Endothelial cell of umbilical vein (primary cell): ENCODE measurements around the gene PDE10A. TPM values are rescaled to one million over a fixed set of nuclear protein-coding genes. Genes with fewer than 3 reads are reported as not detected.

Source experiments
- BruUV-seq: library from RNA; stranded (reverse); fragments of 400-500 nt; replicated peaks from 2 replicates; lab custom pipeline; 2021; lab: Mats Ljungman, UMichigan
- CTCF ChIA-PET: fragments of 300-600, 350-600 bp; sonication (Branson Sonifier 250); formaldehyde crosslinking; loops from one replicate; lab custom pipeline; 2021; ENCODE audit warnings: antibody characterized with exemption, inconsistent platforms; lab: Charles Lee
- POLR2A ChIA-PET: fragments of 300-600, 350-600 bp; sonication (Branson Sonifier 250); formaldehyde crosslinking; loops from one replicate; lab custom pipeline; 2021; ENCODE audit warnings: antibody characterized with exemption, inconsistent platforms; lab: Charles Lee
- DNase-seq: peaks from one replicate; pipeline ENCODE4 v3.0.0-alpha.2; 2011; ENCODE audit warnings: low read depth, low spot score
- FAIRE-seq: peaks from 2 replicates; lab custom pipeline; 2011; peaks lifted over from hg19 to GRCh38; lab: Jason Lieb, UNC
- H2AFZ ChIP-seq: 2 replicates; pipeline ENCODE4 v1.6.0; 2012; ENCODE audit warnings: low read depth, low read length, control low read depth, inconsistent platforms
- H3K27ac ChIP-seq: 2 replicates; pipeline ENCODE4 v1.5.1; 2011; ENCODE audit warnings: low read depth, mild to moderate bottlenecking, control low read depth, low read length, moderate library complexity; ENCODE audit not compliant: insufficient read depth
- H3K27me3 ChIP-seq, 2 experiments: 2 replicates each; pipeline versions ENCODE4 v1.6.0 to v1.6.1; 2011; ENCODE audit warnings: low read length in 2 of 2, mixed read lengths in 1 of 2; ENCODE audit not compliant: control insufficient read depth in 2 of 2, insufficient read depth in 2 of 2
- H3K36me3 ChIP-seq, 2 experiments: 2 replicates in 1 of 2; 3 replicates in 1 of 2; pipeline ENCODE4 v1.5.1; 2011; ENCODE audit warnings: low read length in 2 of 2, mild to moderate bottlenecking in 1 of 2, moderate library complexity in 1 of 2; ENCODE audit not compliant: control insufficient read depth in 2 of 2, insufficient read depth in 2 of 2; ENCODE audit errors: extremely low read depth in 1 of 2
- H3K4me1 ChIP-seq: 3 replicates; pipeline ENCODE4 v1.5.1; 2011; ENCODE audit warnings: mild to moderate bottlenecking, low read length; ENCODE audit not compliant: control insufficient read depth, insufficient read depth; ENCODE audit errors: extremely low read depth
- H3K4me2 ChIP-seq: 2 replicates; pipeline ENCODE4 v1.6.1; 2011; ENCODE audit warnings: low read length, control low read depth, mixed read lengths; ENCODE audit not compliant: insufficient read depth
- H3K4me3 ChIP-seq, 3 experiments: fragments of 200-600 bp in 1 of 3; sonication (generic), shearing (Covaris generic) in 1 of 3; replicated peaks in 1 of 3; 2 replicates each; pipeline ENCODE4 v1.5.1; 2011 to 2016; ENCODE audit warnings: control low read depth in 3 of 3, low read length in 3 of 3, mild to moderate bottlenecking in 2 of 3, inconsistent platforms in 1 of 3, low read depth in 1 of 3, moderate library complexity in 1 of 3; ENCODE audit not compliant: insufficient read depth in 1 of 3
- H3K79me2 ChIP-seq: 2 replicates; pipeline ENCODE4 v1.6.0; 2012; ENCODE audit warnings: low read length, inconsistent platforms; ENCODE audit not compliant: control insufficient read depth, insufficient read depth
- H3K9ac ChIP-seq: replicated peaks from 2 replicates; pipeline ENCODE3; 2011; ENCODE audit warnings: low read length, control low read depth; ENCODE audit not compliant: insufficient read depth; ENCODE audit errors: extremely low read depth
- H3K9me1 ChIP-seq: replicated peaks from 3 replicates; pipeline ENCODE4 v1.6.0; 2011; ENCODE audit warnings: mild to moderate bottlenecking, low read length; ENCODE audit not compliant: control insufficient read depth, insufficient read depth; ENCODE audit errors: extremely low read depth
- H3K9me3 ChIP-seq: replicated peaks from 2 replicates; pipeline ENCODE4 v1.5.1; 2012; ENCODE audit warnings: low read length, inconsistent platforms; ENCODE audit not compliant: control insufficient read depth, insufficient read depth
- H4K20me1 ChIP-seq: replicated peaks from 2 replicates; pipeline ENCODE3; 2011; ENCODE audit warnings: mild to moderate bottlenecking, low read length; ENCODE audit not compliant: control insufficient read depth, insufficient read depth; ENCODE audit errors: extremely low read depth
- EZH2 ChIP-seq: IDR thresholded peaks from 2 replicates; pipeline ENCODE4 v1.6.1; 2012; ENCODE audit warnings: borderline replicate concordance, low read depth, mild to moderate bottlenecking, moderate library complexity, low read length, inconsistent platforms; ENCODE audit not compliant: severe bottlenecking
- FOS ChIP-seq: IDR thresholded peaks from 2 replicates; pipeline ENCODE4 v1.6.1; 2011; ENCODE audit warnings: mild to moderate bottlenecking, low read length, moderate library complexity, borderline replicate concordance; ENCODE audit not compliant: insufficient read depth
- GATA2 ChIP-seq: IDR thresholded peaks from 2 replicates; pipeline ENCODE4 v1.7.0; 2011; ENCODE audit warnings: low read depth, mild to moderate bottlenecking, moderate library complexity, mixed read lengths, low read length; ENCODE audit not compliant: insufficient read length, insufficient read depth
- JUN ChIP-seq: IDR thresholded peaks from 2 replicates; pipeline ENCODE4 v1.6.1; 2011; ENCODE audit warnings: borderline replicate concordance, low read depth; ENCODE audit not compliant: insufficient read length, insufficient read depth
- MYC ChIP-seq: IDR thresholded peaks from one replicate; pipeline ENCODE4 v1.6.1; 2011; ENCODE audit warnings: mild to moderate bottlenecking, low read depth, low read length
- POLR2A ChIP-seq: IDR thresholded peaks from 2 replicates; pipeline ENCODE4 v1.6.1; 2012; ENCODE audit warnings: low read depth, mild to moderate bottlenecking, control low read depth, low read length
- POLR2AphosphoS5 ChIP-seq: IDR thresholded peaks from 2 replicates; pipeline ENCODE4 v1.6.1; 2012; ENCODE audit warnings: low read depth, mild to moderate bottlenecking, control low read depth, low read length, moderate library complexity; ENCODE audit not compliant: insufficient read depth
- dilution Hi-C: fragments of 300-500 bp; cut with MboI; formaldehyde crosslinking; loops from one replicate; pipeline ENCODE4 v1.15.0; 2019; ENCODE audit warnings: low sequenced_read_pairs; ENCODE audit not compliant: extremely low pct_ligation_motif_present
- intact Hi-C: fragments of 100-400 bp; cut with micrococcal nuclease; formaldehyde crosslinking; loops from one replicate; pipeline ENCODE4 v1.10.0; 2022
- polyA plus RNA-seq, 4 experiments: library from polyadenylated mRNA; depleted of rRNA in 3 of 4; stranded (reverse) in 3 of 4; unstranded in 1 of 4; fragments of >200 nt; gene quantifications; 2 replicates each; pipeline versions ENCODE4 v1.2.1 to v1.2.3, GENCODE V29; 2011 to 2012; ENCODE audit warnings: missing spikeins in 1 of 4
- total RNA-seq: library from RNA; stranded (reverse); gene quantifications from 2 replicates; pipeline ENCODE4 v1.2.3, GENCODE V29; 2021
- TF ChIP-seq, protein P1 (sequence below): IDR thresholded peaks from 2 replicates; pipeline ENCODE4 v1.6.1; 2011; ENCODE audit not compliant: insufficient read depth, insufficient read length
- TF ChIP-seq, protein P2 (sequence below), 2 donors: IDR thresholded peaks; 1 replicate in 1 of 2; 2 replicates in 1 of 2; pipeline ENCODE4 v1.5.1; 2011; ENCODE audit warnings: low read length in 2 of 2, mild to moderate bottlenecking in 2 of 2, moderate library complexity in 2 of 2, control low read depth in 1 of 2, inconsistent platforms in 1 of 2, low read depth in 1 of 2; ENCODE audit not compliant: insufficient read depth in 1 of 2; ENCODE audit errors: extremely low read depth in 1 of 2

PDE10A gene
- total and polyA plus RNA-seq, 2 donors (not counting 3 experiments of a cell fraction or from before 2014, with no cell fraction given) = 0.86 to 2.9 TPM

DNA sequence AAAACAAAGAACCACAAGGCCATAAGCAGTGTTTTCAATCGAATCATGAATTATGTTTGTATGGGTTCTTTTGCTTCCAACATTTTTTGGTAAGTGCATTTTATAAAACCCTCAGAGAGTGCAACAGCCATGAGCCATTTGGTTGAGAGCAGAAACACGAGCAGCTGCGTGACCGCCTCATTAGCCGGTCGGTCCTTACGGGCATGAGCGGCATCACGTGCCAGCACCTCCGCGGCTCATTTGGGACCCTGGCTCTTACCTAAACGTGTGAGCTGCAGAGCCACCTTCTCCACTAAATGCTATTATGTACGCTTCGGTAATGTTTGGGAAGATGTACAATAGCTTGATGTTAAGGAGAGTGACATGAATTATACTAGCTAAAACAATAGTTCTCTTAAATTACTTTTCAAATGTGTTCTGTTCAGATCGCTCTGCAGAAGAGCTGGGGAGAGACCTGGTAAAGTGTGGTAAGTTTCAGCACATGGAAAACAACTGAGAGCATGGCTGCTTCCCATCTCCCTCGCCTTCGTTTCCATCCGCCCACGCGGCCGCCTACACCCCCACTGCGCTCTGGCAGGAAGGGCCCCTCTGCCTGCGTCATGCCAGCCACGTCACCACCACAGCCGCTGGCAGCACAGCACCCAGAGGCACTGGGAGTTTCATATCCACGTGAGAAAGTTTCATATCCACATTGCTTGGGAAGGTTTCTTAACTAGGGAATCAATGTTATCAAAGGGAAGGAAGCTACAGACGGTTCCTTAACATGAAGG lies 23.7 kb upstream of the PDE10A start:
- BruUV-seq = no TSS peak
- no peak overlapping the region for H2AFZ ChIP-seq
- H3K79me2 ChIP-seq = no peaks in the 10 kb centered on the region
- no peak overlapping the region for H3K27ac ChIP-seq
- no peaks in the 10 kb centered on the region for H3K36me3 ChIP-seq
- dilution Hi-C loops (no loop called here), intact Hi-C loops (no loop called here)
- ChIA-PET POLR2A (no interaction called here), CTCF (interaction anchor here (1.5 kb wide), 1 partner anchor 10 kb away, joined by 4 read pairs; no protein-coding TSS in a partner anchor)
- H3K4me3 ChIP-seq = no peak overlapping the region
- H3K27me3 ChIP-seq = peaks cover 0 to 2% of the 10 kb centered on the region in 2 experiments
- no peaks in the 10 kb centered on the region for H3K9me1 ChIP-seq
- no peaks in the 10 kb centered on the region for H3K9me3 ChIP-seq
- FAIRE-seq (no peak), DNase-seq (no peak)
- H3K9ac ChIP-seq = no peak overlapping the region
- no peak overlapping the region for H3K4me2 ChIP-seq
- no peaks in the 10 kb centered on the region for H3K4me1 ChIP-seq
- TF ChIP-seq FOS (no peak), MYC (no peak), EZH2 (no peak), POLR2A (no peak)
- TF ChIP-seq, protein P1, sequence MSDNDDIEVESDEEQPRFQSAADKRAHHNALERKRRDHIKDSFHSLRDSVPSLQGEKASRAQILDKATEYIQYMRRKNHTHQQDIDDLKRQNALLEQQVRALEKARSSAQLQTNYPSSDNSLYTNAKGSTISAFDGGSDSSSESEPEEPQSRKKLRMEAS = no peak
- no peaks in the 10 kb centered on the region for H4K20me1 ChIP-seq

DNA sequence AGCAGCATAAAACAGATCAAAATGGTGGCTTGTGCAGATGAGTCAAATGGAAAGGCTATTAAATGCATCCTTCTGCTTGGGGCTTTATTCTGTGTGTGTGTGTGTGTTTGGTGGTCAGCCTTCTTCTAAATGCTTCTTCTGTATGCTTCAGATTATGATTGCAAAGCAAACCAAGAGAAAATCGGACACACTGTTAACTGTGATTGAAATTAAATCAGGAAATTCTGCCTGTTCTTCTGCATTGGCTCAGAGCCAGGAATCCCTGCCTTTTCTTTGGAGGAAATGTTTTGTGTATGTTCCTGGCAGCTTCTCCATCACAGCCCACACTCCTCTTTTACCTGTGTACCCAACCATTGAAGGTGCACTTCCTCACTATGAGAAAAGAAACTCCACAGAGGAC lies 22.3 kb upstream of the PDE10A start:
- H3K9ac ChIP-seq = no peak overlapping the region
- H3K9me3 ChIP-seq = no peaks in the 10 kb centered on the region
- no peak overlapping the region for H2AFZ ChIP-seq
- no peak for DNase-seq
- no peaks in the 10 kb centered on the region for H3K36me3 ChIP-seq
- no peak overlapping the region for H3K4me3 ChIP-seq
- H3K4me1 ChIP-seq = no peaks in the 10 kb centered on the region
- FAIRE-seq = no peak
- ChIA-PET CTCF (no interaction called here), POLR2A (no interaction called here)
- no peak overlapping the region for H3K4me2 ChIP-seq
- dilution Hi-C loops (no loop called here), intact Hi-C loops (no loop called here)
- TF ChIP-seq, protein P2, sequence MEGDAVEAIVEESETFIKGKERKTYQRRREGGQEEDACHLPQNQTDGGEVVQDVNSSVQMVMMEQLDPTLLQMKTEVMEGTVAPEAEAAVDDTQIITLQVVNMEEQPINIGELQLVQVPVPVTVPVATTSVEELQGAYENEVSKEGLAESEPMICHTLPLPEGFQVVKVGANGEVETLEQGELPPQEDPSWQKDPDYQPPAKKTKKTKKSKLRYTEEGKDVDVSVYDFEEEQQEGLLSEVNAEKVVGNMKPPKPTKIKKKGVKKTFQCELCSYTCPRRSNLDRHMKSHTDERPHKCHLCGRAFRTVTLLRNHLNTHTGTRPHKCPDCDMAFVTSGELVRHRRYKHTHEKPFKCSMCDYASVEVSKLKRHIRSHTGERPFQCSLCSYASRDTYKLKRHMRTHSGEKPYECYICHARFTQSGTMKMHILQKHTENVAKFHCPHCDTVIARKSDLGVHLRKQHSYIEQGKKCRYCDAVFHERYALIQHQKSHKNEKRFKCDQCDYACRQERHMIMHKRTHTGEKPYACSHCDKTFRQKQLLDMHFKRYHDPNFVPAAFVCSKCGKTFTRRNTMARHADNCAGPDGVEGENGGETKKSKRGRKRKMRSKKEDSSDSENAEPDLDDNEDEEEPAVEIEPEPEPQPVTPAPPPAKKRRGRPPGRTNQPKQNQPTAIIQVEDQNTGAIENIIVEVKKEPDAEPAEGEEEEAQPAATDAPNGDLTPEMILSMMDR (IDR thresholded peaks at IDR 0.05; ENCODE audit: extremely low read depth in 1 of 2, insufficient read depth in 1 of 2, low read depth in 1 of 2, low read length in 2 of 2) = no peak
- no peak for TF ChIP-seq FOS
- TF ChIP-seq, protein P1 = no peak
- TF ChIP-seq GATA2 = no peak
- no peak for TF ChIP-seq JUN
- TF ChIP-seq MYC = no peak
- TF ChIP-seq POLR2A = no peak
- TF ChIP-seq POLR2AphosphoS5 = no peak
- TF ChIP-seq EZH2 = no peak
- H3K9me1 ChIP-seq = no peaks in the 10 kb centered on the region
- BruUV-seq = no TSS peak
- peaks cover 0 to 2% of the 10 kb centered on the region in 2 experiments for H3K27me3 ChIP-seq
- H3K79me2 ChIP-seq = no peaks in the 10 kb centered on the region
- H4K20me1 ChIP-seq = no peaks in the 10 kb centered on the region
- H3K27ac ChIP-seq = no peak overlapping the region
